ENCODE measurements around the gene SLC4A8.

Gene SLC4A8

GRCh38 chr12:51395283-51396230 lies 29.1 kb upstream of the SLC4A8 start:
- peak in 1 of 2 donors; percentile 11 for DNase-seq

DNA sequence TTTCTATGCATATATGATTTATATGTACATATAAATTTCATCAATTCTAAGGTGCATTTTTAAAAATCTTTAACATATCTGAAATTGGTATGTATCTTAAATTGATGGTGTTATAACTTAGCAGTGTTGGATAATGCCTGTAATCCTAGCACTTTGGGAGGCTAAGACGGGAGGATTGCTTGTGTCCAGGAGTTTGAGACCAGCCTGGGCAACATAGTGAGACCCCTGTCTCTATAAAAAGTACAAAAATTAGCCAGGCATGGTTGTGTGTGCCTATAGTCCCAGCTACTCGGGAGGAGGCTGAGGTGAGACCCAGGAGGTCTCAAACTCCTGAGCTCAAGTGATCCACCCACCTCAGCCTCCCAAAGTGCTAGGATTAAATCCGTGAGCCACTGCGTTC lies 27.0 kb upstream of the SLC4A8 start:
- no peak for DNase-seq

- DNase-seq: no peak
Measured at GRCh38 chr12:51399891-51400290, 24.7 kb upstream of the SLC4A8 start.

GRCh38 chr12:51401020-51401419 lies 23.6 kb upstream of the SLC4A8 start:
- no peak for DNase-seq

DNA sequence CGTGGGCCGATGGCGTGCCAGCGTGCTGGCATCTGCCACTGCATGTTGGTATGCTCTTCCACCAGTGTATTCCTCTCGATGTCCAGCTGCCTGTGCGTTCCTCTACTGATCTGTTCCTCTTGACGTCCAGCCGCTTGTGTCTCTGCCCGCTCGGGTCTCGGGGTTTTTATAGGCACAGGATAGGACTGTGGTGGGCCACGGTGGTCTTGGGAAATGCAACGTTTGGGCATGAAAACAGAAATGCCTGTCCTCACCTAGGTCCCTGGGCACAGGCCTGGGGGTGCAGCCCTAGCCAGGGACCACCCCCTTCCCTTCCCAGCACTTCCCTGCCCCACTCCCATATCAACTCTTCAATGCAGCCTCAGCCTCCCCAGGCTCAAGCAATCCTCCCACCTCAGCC lies 23.1 kb upstream of the SLC4A8 start:
- no peak for DNase-seq

DNA sequence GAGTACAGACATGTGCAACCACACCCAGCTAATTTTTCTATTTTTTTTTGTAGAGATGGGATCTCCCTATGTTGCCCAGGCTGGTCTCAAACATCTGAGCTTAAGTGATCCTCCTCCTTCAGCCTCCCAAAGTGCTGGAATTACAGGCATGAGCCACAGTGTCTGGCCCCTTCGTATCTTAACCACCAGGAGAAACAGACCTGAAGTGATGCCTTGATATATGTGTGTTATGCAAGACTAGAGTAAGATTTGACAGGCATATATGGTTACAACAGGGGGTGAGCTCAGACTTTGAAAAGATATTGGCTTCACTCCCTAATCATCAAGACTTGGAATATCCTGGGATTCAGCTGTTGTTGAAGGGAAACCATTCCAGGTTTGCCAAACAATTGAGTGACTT lies 22.7 kb upstream of the SLC4A8 start:
- no peak for DNase-seq

DNA sequence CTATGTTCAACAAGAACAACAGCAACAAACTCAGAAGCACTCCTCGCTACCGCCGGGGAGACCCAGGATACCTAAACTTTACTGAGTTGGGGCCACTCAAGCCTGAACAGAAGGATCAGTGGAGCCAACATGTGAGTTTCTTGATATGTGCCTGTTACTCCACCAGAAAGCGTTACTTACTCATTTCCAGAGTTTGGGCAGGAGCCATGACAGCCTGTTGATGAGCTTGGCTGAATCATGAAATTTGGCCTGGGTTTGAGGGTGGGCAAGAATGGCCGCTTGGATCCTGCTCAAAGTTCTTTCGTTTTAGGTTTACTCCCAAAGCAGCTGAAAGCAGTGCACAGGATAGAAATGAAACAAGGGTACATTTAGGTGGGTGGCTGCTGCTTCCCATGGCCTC lies 21.5 kb upstream of the SLC4A8 start:
- DNase-seq: no peak

DNA sequence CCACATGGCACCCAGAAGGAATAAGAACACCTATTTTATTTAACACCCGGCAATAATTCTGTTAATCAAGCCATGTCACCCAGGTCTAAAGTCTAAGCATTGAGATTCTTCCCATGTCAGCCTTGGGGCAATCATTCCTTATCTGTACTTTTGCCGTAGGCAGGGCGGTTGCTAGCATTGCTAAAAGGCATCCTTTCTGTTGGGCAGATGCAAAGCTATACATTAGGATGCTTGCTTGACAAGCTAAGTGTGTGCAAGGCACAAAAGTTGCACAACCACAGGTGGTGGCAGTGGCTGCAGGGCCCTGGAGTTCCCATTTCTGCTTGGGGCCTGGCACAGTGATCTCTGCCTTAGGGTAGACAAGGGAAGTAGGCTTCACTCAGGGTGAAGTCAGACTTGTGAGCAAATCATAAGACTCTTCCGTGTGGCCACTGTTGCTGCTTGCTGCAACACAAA lies 20.9 kb upstream of the SLC4A8 start:
- no peak for DNase-seq

DNA sequence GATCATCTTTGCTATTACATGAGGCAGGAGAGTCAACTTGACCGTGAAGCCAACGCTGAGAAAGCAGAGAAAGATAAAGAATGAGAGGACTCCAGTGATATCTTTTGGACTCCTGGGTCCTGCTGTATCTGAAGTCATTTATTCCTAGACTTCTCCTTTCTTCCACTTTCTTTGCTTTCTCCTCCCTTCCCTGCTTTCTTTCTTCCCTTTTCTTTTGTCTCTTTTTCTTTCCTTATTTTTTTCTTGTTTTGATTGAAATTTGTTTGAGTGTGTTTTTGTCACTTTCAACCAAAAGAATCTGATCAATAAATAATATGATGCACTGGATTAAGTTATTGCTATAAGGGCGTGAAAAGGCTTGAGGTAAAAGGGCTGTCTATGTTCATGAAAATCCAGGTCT lies 20.0 kb upstream of the SLC4A8 start:
- no peak for DNase-seq

- no peak for DNase-seq
Measured at GRCh38 chr12:51405801-51406207, 18.8 kb upstream of the SLC4A8 start.

DNA sequence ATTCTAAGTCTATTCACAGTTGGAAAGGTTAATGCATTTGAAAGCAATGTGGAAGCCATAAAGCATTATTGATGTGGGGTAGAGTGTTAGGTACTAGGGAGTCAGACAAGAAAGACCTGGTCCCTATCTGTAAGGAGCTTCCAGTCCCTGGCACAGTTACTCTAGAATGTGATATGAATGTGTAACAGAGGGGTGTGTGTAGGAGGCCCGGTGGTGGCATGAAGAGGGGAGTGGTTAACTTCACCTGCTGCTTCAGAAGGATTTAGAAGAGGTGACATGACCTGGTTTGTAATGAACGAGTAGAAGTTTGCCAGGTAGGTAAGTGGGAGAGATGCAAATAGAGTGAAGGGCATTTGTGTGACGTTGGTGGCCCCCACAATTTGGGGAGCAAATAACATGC lies 18.3 kb upstream of the SLC4A8 start:
- DNase-seq: no peak

GRCh38 chr12:51406859-51407258 lies 17.8 kb upstream of the SLC4A8 start:
- no peak for DNase-seq

DNA sequence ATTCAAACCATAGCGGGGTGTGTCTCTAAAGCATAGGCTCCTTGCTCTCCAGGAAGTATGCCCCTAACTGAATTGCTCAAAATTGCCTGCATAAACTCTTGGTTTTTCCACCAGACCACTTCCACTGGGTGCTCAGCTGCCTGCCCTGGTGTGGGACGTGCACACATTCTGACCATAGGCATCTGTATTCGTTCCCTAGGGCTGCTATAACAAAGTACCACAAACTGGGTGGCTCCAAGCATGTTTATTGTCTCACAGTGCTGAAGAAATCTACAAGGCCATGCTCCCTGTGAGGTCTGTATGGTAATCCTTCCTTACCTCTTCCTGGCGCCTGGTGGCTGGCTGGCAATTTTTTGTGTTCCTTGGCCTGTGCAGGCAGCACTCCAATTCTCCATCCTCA lies 17.0 kb upstream of the SLC4A8 start:
- no peak for DNase-seq

- no peak for DNase-seq
Measured at GRCh38 chr12:51409846-51410245, 14.8 kb upstream of the SLC4A8 start.

- no peak for DNase-seq
Measured at GRCh38 chr12:51413149-51413548, 11.5 kb upstream of the SLC4A8 start.

GRCh38 chr12:51413791-51414190 lies 10.8 kb upstream of the SLC4A8 start:
- no peak for DNase-seq

GRCh38 chr12:51415931-51416330 lies 8.7 kb upstream of the SLC4A8 start:
- no peak for DNase-seq

GRCh38 chr12:51417826-51418225 lies 6.8 kb upstream of the SLC4A8 start:
- DNase-seq: no peak

GRCh38 chr12:51419425-51420193 lies 5.0 kb upstream of the SLC4A8 start:
- no peak for DNase-seq

GRCh38 chr12:51421266-51421884 lies 3.3 kb upstream of the SLC4A8 start:
- DNase-seq: peak; percentile 28 to 48

GRCh38 chr12:51424094-51424661 lies 453 bp upstream of the SLC4A8 start:
- no peak for DNase-seq

GRCh38 chr12:51428256-51428655 lies 3.6 kb downstream of the SLC4A8 start:
- DNase-seq: no peak

- no peak for DNase-seq
Measured at GRCh38 chr12:51429700-51430099, 5.1 kb downstream of the SLC4A8 start.
